Brain microvascular endothelial cell (primary cell): Measurements from ENCODE around the gene SLC25A25.

Experiments used
- DNase-seq: peaks from one replicate; pipeline ENCODE4 v3.0.0-alpha.2; 2020
- H3K27ac ChIP-seq: fragments of 250-450 bp; sonication (Bioruptor Pico); 2 replicates; pipeline ENCODE4 v1.5.1; 2020; ENCODE audit warnings: mild to moderate bottlenecking, moderate library complexity
- H3K27me3 ChIP-seq: fragments of 250-450 bp; sonication (Bioruptor Pico); replicated peaks from 2 replicates; pipeline ENCODE4 v1.5.1; 2020; ENCODE audit warnings: mild to moderate bottlenecking
- H3K36me3 ChIP-seq: fragments of 250-450 bp; sonication (Bioruptor Pico); replicated peaks from 2 replicates; pipeline ENCODE4 v1.5.1; 2020; ENCODE audit warnings: mild to moderate bottlenecking
- H3K4me3 ChIP-seq: 2 replicates; pipeline ENCODE4 v1.5.1; 2011; ENCODE audit warnings: low read depth, mild to moderate bottlenecking, control low read depth, low read length, moderate library complexity
- in situ Hi-C: cut with HindIII; loops from 2 replicates; pipeline ENCODE4 v1.10.0; 2017; ENCODE audit warnings: low sequenced_read_pairs, low pct_ligation_motif_present
- TF ChIP-seq, protein P1 (sequence below): IDR thresholded peaks from 2 replicates; pipeline ENCODE4 v1.5.1; 2011; ENCODE audit warnings: low read depth, mild to moderate bottlenecking, moderate library complexity, low read length, control low read depth, inconsistent platforms; ENCODE audit errors: missing control alignments

The SLC25A25 gene

GRCh38 chr9:128139621-128140020 is 71.6 kb downstream of the SLC25A25 start:
- H3K4me3 ChIP-seq: no peak overlapping the region
- H3K27me3 ChIP-seq: no peaks in the 10 kb centered on the region
- in situ Hi-C loops: no loop called here
- H3K27ac ChIP-seq: no peak overlapping the region
- no peaks in the 10 kb centered on the region for H3K36me3 ChIP-seq
- no peak for DNase-seq
- TF ChIP-seq, protein P1, sequence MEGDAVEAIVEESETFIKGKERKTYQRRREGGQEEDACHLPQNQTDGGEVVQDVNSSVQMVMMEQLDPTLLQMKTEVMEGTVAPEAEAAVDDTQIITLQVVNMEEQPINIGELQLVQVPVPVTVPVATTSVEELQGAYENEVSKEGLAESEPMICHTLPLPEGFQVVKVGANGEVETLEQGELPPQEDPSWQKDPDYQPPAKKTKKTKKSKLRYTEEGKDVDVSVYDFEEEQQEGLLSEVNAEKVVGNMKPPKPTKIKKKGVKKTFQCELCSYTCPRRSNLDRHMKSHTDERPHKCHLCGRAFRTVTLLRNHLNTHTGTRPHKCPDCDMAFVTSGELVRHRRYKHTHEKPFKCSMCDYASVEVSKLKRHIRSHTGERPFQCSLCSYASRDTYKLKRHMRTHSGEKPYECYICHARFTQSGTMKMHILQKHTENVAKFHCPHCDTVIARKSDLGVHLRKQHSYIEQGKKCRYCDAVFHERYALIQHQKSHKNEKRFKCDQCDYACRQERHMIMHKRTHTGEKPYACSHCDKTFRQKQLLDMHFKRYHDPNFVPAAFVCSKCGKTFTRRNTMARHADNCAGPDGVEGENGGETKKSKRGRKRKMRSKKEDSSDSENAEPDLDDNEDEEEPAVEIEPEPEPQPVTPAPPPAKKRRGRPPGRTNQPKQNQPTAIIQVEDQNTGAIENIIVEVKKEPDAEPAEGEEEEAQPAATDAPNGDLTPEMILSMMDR: no peak

GRCh38 chr9:128141604-128142003 is 73.6 kb downstream of the SLC25A25 start:
- Histone ChIP-seq H3K36me3 (no peaks in the 10 kb centered on the region), H3K27ac (no peak overlapping the region), H3K27me3 (no peaks in the 10 kb centered on the region), H3K4me3 (no peak overlapping the region)
- DNase-seq: no peak
- in situ Hi-C loops: no loop called here
- TF ChIP-seq, protein P1: no peak

DNA sequence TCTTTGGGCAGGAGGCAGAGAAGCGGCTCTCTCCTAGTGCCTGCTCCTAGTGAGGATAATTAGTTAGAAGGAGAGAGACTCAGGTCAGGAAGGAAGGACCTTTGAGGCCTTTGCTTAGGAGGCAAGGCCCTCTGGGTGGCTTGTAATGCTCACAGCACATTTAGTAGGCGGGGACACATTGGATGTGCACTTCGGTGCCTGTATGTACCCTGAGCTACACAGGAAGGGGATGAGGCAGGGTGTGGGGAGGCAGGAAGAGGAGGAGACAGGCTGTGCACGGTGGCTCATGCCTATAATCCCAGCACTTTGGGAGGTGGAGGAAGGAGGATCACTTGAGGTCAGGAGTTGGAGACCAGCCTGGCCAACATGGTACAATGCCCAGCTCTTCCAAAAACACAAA is 74.0 kb downstream of the SLC25A25 start:
- in situ Hi-C loops: no loop called here
- no peak overlapping the region for H3K4me3 ChIP-seq
- TF ChIP-seq, protein P1: no peak
- H3K27ac ChIP-seq: no peak overlapping the region
- no peaks in the 10 kb centered on the region for H3K36me3 ChIP-seq
- no peak for DNase-seq
- no peaks in the 10 kb centered on the region for H3K27me3 ChIP-seq

- DNase-seq: no peak
- Histone ChIP-seq H3K27me3 (no peaks in the 10 kb centered on the region), H3K4me3 (no peak overlapping the region), H3K27ac (no peak overlapping the region), H3K36me3 (no peaks in the 10 kb centered on the region)
- TF ChIP-seq, protein P1: no peak
- in situ Hi-C loops: no loop called here
These were observed 74.6 kb downstream of the SLC25A25 start for GRCh38 chr9:128142596-128142995.

GRCh38 chr9:128143525-128144238 is 75.7 kb downstream of the SLC25A25 start:
- no peaks in the 10 kb centered on the region for H3K27me3 ChIP-seq
- in situ Hi-C loops: no loop called here

More at GRCh38 chr9:128143525-128144238, 75.7 kb downstream of the SLC25A25 start:
- no peak overlapping the region for H3K27ac ChIP-seq
- H3K4me3 ChIP-seq: no peak overlapping the region
- no peaks in the 10 kb centered on the region for H3K36me3 ChIP-seq
- DNase-seq: no peak
- TF ChIP-seq, protein P1: no peak
